ENCODE data around the gene CYTIP.

The CYTIP gene

DNA sequence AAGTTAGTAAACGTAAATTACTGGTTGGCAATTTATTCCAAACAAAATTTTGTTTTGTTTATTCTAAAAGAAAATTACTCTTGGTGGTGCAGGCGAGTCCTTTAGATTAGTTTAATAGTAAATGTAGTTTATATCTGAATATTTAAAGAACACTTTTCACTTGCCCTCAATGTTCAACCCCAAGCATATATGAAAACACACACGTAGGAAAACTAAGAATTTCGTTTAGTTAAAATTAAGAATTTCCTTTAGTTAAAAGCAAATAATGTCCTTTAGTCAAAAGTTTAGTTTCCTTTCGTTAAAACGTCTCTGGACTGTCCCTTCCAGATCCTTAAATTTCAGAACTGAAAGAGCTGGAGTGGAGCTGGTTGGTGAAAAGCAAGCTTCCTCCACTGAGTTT is 19.1 kb upstream of the CYTIP start:
- no peak for DNase-seq (ENCODE audit: low read depth in 2 of 2)

DNA sequence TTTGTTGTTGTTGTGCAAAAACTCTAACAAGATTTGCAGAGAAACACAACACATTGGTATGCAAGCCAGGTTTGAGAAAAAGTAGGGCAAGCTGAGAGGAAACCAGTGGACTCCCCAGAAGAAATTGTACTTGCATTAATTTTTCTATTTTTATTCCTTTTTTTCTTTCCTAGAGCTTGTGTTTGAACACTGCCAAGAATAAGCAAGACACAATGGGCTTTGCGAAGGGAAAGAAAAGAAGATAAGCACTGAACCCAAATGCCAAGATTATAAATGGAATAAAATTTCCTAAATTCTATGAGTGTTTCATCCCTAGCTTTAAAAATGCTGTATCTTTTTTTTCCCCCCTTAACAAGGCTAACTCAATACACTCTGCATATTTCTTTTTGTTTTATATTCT is 17.0 kb upstream of the CYTIP start:
- DNase-seq (ENCODE audit: low read depth in 2 of 2) = no peak

DNA sequence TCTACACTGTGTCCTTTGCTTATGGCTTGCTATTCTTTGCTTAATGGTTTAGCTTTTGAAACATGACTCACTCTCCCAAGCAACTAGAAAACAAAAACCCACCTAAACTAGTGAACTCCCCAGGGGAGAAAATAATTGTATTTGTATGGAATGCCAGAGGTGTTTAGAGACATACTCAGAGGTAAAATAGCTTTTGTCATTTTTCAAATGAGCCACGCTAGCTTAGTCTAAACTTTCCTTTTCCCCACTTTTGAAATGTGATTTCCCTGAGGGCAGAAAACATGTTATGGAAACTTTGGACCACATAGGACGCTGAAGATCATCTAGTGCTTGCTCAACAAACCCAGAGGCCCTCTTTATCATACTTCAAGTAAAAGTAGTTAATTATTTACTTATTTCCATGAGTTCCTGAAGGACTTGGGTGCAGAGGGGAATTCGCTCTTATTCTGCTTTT is 16.5 kb upstream of the CYTIP start:
- no peak for DNase-seq (ENCODE audit: low read depth in 2 of 2)

DNA sequence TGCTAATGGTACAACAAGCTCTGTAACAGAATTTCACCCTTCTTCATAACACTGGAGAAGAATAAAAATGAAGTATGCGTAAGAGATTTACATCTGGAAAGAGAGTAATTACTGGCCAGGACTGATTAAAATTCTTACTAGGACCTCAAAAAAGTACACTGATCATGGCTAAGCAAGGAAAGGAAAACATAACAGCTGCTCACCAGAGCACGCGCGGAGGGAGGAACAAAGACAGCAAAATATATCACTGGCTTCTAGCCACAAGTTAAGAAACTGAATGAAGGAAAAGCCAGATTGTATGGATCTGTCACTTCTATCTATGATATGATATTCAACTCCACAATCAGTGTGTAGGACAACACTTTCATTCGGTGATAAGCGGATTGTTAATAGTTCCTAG is 15.6 kb upstream of the CYTIP start:
- DNase-seq (ENCODE audit: low read depth in 2 of 2) = no peak

DNA sequence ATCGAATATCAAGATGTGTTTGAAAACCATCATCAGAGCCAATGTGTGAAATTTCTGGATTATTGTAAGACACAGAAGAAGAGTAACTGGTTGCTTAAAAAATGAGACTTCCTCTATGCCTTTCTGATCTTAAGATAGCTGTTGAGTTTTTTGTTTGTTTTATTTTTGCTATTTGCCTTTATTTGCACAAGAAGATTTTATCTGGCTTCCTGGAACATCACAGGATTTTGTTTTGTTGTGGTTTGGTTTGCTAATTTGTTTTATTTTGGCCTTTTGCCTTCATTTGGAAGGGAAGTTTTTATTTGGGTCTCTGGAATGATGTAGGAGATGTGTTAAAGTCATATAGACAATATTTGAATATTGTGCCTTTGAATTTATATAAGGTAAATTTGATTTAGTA is 3.9 kb upstream of the CYTIP start:
- no peak for DNase-seq (ENCODE audit: low read depth in 2 of 2)

DNA sequence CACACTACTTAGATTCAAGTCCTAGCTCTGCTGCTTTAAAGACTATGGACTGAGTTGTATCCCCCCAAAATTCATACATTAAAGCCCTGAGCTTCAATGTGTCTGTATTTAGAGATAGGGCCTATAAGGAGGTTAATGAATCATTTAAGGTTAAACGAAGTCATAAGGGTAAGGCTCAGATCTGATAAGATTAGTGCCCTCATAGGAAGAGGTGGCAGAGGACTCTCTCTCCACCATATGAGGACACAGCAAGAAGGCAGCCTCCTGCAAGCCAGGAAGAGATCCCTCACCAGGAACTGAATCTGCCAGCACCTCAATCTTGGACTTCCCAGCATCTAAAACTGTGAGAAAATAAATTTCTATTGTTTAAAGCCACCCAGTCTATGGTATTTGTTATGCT is 3.1 kb upstream of the CYTIP start:
- DNase-seq (ENCODE audit: low read depth in 2 of 2) = no peak

DNA sequence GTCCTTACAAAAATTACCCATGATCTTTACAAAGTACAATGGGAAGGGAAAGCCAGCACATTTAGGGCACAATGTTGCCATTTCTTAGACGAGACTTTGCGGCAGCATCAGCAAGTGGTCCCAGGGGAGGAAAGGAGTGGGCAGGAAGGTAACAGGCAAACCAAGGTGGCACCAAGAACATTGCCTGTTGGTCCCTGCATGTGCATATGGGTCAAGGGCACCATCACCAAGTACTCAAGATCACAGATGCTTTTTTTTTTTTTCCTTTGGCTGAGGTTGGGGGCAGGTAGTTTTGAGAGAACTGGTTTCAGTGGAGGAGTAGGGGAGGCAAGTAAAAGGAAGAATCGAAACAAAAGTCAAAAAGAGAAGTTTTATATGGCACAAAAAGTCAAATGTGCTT is 752 bp upstream of the CYTIP start:
- DNase-seq (ENCODE audit: low read depth in 2 of 2) = no peak

DNA sequence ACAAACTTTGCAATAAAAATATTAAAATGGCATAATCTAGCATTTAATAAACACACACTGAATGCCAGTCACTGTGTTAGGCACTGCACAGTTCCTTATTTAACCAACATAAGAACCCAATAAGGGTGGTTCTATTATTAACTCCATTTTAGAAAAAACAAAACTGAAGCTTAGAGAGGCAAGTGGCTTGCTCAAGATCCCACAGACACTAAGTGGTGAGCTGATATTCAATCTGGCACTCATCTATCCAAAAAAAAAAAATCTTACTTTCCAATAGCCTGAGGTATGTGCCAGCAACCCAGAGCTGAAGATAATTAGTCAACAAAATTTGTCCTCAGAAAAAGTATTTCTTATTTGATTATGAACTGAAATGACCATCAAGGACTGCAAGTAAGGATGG is 799 bp downstream of the CYTIP start:
- no peak for DNase-seq (ENCODE audit: low read depth in 2 of 2)

DNA sequence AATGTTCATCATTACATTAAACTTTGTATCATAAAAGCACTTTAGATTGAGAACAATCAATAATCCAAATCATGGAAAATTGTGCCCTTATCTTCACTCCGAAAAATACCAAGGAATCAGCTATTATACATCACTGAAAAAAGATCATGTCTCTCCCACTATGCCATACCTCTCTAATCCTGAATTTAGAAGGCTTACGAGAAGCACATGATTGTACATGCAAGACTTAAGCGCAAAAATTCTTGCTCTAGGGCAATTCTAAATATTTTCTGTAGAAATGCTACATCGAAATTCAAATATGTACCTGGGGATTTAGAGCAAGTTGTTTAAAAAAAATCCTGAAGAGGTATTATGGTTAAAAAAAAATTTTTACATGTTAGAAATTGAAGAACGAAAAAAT is 1.3 kb downstream of the CYTIP start:
- DNase-seq (ENCODE audit: low read depth in 2 of 2) = no peak

DNA sequence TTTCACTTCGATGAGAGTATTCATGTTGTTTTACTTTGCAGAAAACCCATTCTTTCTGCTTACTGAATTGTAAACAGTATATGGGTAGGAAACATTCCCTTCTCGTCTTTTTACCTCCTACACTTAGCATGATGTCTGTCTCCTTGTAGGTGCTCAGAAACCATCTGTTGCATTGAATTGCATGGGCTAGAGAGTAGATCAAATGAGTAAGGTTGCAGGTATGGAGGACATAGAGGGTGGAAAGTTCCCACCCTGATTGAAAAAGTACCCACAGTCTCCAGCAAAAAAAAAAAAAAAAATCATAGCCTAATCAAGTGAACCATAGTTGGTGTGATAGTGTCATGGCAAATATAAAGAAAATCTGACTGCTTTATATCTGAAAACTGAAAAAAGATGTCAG is 1.7 kb downstream of the CYTIP start:
- DNase-seq (ENCODE audit: low read depth in 2 of 2) = no peak

DNA sequence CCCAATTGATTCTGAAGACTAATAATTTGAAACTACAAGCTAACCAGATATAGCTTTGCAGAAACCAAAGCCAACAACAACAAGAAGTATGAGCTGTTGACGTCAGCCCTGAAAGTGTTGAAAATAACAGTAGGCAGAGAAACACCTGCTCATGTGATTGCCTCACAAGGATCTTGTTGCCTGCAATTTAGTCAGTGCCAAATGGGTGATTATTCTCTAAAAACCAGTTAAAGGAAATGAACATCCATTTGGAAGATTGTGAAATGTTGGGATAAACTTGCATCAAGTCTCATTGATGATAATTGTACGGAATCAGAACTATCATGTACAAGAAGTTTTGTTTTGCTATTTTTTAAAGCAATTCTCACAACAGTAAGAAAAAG is 2.8 kb downstream of the CYTIP start:
- no peak for DNase-seq (ENCODE audit: low read depth in 2 of 2)

DNA sequence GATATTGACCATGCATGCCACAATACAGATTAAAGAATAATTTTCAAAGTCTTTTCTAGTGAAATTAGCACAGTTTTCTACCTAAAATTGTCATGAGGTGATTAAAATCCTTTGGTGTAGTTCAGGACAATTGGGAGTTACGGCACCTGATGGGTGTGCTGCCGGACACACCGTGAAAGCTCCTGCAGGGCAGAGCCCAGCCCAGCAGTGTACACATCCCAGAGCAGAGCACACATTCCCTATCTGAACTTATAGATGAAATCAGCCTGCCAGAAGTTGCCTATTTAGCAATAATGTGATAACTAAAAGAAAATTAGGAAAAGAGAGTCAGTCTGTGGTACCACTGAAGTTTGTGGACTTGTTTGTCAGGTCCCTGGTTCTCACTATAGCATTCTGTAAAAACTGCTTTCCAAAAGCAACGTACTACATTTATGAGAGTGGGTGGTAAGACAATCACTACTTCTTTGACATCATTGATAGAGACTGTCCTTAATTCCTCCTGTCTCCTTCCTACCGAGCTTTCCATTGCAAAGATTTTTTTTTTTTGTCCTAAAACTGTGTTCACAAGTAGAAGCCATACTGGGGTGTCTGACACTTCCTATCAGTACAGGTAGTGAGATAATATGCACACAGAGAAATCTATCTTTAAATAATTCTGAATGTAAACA is 3.4 kb downstream of the CYTIP start:
- DNase-seq (ENCODE audit: low read depth in 2 of 2) = no peak

DNA sequence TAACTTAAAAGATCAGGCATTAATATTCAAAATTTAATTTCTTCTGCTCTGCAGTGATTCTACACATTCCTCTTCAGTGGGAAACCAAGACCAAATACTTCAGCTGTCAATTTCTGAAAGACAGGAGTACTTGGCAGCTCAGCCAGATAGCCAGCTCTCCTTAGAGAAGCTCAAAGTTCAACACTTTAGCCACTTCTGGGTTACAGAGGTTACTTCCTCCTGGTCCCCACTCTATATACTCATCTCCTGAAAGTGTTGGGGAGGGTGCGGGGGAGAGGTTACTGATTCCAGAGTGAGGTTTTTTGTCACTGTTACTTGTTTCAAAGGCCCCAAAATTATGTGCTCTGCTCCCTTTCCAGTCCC is 4.1 kb downstream of the CYTIP start:
- DNase-seq (ENCODE audit: low read depth in 2 of 2) = no peak

DNA sequence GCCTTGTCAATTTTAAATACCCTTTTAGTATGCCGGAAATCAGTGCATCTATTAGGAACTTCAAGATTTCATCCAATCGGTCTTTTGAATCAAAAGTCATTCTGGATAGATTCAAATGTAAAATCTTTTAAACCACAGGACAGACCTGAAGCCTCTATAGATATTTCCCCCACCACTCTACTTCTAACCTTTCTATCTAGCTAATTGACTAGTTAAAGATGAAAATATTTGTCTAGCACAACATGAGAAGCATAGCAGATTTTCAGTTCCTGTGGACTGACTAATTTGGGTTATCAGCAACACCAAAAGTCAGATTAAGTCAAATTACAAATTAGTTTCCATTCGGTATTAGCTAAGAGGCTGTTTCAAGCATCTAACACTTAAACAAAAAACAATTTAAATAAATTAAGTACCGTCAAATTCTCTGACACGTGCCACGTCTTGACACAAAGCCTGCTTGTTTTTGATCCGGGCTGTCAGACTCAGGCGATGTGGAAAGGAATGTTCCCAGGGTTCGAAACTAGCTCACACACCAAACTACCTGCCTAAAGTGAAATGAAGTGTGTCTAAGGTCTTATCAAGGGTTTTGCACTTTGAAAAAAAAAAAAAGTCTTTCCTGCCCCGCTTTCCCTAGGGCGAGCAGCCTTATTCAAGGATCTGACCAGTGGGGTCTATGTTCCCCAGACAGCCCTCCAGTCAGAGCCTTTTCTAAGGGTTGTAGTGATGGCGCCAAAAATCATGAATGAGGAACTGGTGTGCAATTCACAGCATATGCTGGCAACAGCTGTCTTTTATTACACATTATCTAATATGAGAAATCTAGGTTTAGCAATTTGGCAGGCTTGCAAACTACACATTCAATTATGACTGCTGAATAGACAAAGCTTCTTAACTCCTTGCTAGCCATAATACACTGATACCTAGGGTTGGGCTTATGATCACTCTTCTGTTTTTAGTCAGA is 4.7 kb downstream of the CYTIP start:
- DNase-seq (ENCODE audit: low read depth in 2 of 2) = no peak

DNA sequence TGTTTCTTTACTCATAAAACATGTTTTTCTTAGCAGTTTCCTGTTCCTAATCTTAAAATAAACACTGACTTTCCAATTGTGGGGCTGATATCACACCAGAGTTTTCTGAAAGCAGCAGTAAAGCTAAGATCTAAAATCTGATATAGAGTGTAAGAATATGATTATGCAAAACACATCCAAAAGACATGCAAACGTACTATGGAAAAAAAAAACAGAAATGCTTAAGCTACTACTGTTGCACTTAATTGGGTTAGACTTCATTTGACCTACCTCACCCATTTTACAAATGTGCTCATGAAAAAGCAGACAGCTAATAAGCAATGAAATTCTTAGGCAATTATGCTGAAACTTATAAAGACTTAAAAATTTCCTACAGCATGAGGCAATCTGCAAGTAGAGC is 10.5 kb downstream of the CYTIP start:
- no peak for DNase-seq (ENCODE audit: low read depth in 2 of 2)

DNA sequence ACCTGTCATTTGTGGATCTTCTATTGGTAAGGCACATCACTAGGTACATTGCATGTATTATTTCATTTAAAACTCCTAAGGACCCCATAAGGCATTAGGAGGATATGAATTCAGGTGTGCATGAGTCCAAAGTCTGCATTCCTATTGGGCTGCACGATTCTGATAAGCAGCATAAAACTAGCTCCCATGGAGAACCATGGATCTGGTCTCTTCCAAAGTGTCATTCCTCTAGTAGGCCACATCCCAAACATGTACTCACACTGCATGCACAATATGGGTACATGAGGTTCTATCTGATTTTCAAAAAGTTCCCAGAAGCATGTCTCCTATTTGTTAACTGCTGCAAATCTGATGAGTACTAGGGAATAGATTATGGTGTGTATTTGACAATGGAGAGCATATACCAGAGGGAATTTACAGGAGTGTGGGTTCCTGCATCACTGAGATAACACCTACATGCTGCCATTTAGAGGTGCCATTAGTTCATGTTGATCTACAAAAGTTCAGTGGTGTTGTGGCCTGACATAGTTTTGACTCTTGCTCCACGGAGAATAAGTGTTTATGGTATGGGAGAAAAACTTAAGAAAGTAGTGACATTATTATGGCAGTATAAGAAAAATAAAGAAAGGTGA is 11.3 kb downstream of the CYTIP start:
- no peak for DNase-seq (ENCODE audit: low read depth in 2 of 2)

DNA sequence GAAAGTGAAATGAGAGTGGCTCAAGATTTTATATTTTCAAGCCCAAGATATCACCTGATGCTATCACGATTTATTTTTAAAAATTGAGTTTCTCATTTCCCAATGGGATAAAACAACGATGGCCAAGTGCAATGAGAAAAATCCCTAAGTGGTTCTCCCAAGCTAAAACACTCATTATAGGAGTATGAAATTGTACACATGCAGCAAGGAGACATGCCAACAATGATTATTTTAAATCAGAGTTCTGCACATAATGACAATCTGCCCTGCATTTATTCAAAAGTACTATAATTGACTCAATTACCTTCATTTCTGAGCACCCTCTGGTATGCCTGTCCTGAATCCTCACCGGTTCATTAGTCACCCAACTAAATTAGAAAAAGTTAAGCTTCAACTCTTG is 12.7 kb downstream of the CYTIP start:
- no peak for DNase-seq (ENCODE audit: low read depth in 2 of 2)

DNA sequence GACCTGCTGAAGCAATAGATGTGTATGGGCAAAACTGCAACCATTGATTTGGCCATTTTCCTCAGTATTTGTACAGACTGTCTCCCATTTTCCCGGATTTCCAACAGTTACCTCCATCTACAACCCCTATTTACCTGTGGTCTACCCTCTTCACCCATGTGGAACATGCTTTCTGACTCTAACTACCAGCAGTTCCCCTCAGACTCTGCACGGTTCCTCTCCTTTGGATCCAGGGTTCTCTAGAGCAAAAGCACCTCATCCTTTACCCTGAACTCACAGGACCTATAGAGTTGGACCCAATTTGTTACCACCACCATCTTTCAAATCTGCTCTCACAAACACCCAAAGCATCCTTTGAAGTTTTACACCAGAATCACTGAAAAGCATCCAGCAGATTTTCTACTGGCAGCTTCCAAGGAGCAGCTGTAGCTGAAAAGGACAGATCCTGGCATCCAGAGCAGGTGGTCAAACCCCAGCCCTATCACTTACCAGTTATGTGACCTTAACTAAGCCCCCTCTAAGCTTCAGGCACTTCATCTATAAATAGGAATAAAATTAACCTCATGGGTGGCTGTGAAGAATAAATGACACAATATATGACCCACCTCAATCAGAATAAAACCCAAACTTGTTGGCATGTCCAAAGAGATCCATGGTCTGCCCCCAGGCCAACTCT is 15.3 kb downstream of the CYTIP start:
- no peak for DNase-seq (ENCODE audit: low read depth in 2 of 2)

DNA sequence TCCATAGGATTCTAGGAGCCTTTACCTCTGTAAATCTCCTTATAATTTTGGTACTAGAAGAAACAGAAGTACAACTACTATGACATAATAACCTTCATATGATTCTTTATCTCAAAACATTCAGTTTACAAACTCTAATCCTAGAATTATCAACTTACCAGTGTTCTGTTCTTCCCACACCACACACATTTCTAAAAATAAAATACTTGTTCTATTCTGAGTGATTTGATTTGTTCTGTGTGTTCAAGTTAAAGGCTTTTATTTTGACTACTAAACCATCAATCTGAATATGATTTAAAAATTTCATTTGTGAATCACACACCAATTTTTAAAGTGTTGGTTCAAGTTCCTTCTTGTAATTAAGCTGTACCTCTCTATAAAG is 16.0 kb downstream of the CYTIP start:
- no peak for DNase-seq (ENCODE audit: low read depth in 2 of 2)

DNA sequence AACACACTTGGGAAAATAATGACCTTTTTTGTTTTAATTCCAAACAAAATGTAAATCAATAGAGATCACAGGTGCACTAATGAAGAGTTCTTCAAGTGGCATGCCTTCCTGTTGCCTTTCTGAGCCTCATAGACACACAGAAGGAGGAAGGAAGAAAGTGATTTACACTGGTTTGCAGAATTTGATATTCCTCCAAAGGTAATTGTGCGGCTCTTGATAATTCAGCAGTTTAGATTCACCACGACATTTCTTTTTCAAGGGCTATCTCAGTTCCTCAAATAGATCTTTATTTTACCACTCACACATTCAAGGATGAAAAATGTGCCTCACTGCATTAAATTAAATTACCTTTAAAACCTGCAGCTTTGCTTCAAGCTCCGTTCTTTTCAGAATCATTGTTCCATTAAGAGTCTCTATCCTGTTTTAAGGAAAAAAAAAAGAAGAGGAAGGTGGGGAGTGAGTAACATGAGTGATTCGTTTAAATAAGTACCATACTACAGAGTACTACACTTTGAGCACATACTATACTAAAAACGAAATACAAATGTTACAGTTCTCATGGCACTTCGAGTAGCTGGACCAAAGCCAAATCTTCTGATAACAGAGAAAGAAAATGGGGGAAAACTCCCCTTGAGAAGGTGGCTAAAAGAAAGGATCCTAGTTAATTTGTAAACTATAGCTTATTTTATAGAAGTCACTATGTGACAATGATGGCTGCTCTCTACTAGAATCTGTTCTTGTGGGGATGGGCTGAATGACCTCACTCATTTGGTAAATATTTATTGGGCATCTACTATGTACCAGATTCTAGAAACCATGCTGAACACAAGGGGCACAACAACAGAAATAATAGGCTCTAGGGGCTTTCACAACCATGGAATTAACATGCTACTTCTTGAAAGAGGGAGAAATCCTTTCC is 16.6 kb downstream of the CYTIP start:
- DNase-seq (ENCODE audit: low read depth in 2 of 2) = no peak

DNA sequence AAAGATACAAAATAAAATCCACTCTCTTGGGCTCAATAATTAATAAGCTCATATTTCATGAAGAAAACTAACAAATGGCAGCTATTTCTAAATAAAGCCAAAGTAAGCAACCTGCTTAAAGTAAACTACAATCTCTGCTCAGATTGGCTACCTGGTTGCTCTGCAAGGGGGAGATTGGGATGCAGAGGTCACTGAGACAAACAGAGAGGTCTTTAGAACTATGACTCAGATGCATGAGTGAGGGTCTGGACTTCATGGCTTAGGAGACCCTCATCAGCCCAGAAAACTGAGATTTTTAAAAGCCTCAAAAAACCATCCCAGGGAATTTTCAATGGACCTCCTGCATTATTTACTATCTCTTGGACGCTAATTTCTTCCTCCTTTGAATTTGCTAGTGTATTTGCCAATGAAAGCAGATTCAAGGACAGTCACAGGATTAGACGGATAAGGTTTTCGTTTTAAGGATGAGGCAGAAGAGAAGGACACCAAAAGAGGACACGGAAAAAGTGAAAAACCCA is 17.4 kb downstream of the CYTIP start:
- no peak for DNase-seq (ENCODE audit: low read depth in 2 of 2)

Data from stimulated activated CD8-positive, alpha-beta memory T cell treated with anti-CD3 and anti-CD28 coated beads, Interleukin-2, amount 100 ng/mL, for 1 hour (primary cell).